A549 (cell line): ENCODE data around the gene GTF3C1. TPM values are rescaled to one million over a fixed set of nuclear protein-coding genes. Genes with fewer than 3 reads are reported as not detected.

Experiments
- ATAC-seq, 2 experiments: fragments of 200-7000 bp in 1 of 2; fragments of >200 bp in 1 of 2; cut with Nextera tagmentation in 1 of 2; cut with Tn5 transposase in 1 of 2; 3 replicates each; pipeline versions ENCODE4 v1.8.0 to v1.9.1; 2018 to 2020; ENCODE audit warnings: mild to moderate bottlenecking in 1 of 2, moderate library complexity in 1 of 2
- CTCF ChIA-PET: fragments of 300-600 bp; sonication (Branson Sonifier 250); formaldehyde crosslinking; extraction: SDS; loops from one replicate; lab custom pipeline; 2021; ENCODE audit warnings: antibody characterized with exemption, inconsistent platforms; lab: Yijun Ruan, JAX
- POLR2A ChIA-PET: fragments of 350-600 bp; formaldehyde crosslinking; extraction: SDS; loops from one replicate; lab custom pipeline; 2021; ENCODE audit warnings: antibody characterized with exemption, inconsistent platforms; lab: Yijun Ruan, JAX
- DNase-seq, 2 experiments: peaks; one replicate each; pipeline versions ENCODE4 v3.0.0 to v3.0.0-alpha.2; 2011 to 2016; ENCODE audit warnings: low read depth in 1 of 2, low spot score in 1 of 2
- FAIRE-seq: peaks from 2 replicates; lab custom pipeline; 2011; peaks lifted over from hg19 to GRCh38; lab: Jason Lieb, UNC
- H3K27ac ChIP-seq, 2 experiments: fragments of >200 bp; sonication (Bioruptor Twin); formaldehyde crosslinking; 3 replicates each; pipeline ENCODE4 v1.5.1; 2016 to 2017
- H3K4me1 ChIP-seq: fragments of >200 bp; sonication (Bioruptor Twin); formaldehyde crosslinking; 3 replicates; pipeline ENCODE4 v1.6.1; 2016
- H3K4me2 ChIP-seq: fragments of >200 bp; sonication (Bioruptor Twin); formaldehyde crosslinking; 3 replicates; pipeline ENCODE4 v1.6.1; 2016
- H3K4me3 ChIP-seq: fragments of >200 bp; sonication (Bioruptor Twin); formaldehyde crosslinking; 3 replicates; pipeline ENCODE4 v1.5.1; 2016
- H3K9me3 ChIP-seq: fragments of >200 bp; sonication (Bioruptor Twin); formaldehyde crosslinking; 3 replicates; pipeline ENCODE4 v1.6.1; 2016
- ATOH8 ChIP-seq: fragments of 250-450 bp; sonication (Bioruptor Pico); IDR thresholded peaks from 2 replicates; pipeline ENCODE4 v1.5.0; 2020; ENCODE audit warnings: low read depth, mild to moderate bottlenecking, moderate library complexity
- BCL3 ChIP-seq: fragments of >200 bp; sonication (Bioruptor Twin); formaldehyde crosslinking; IDR thresholded peaks from 3 replicates; pipeline ENCODE4 v1.6.1; 2016
- BHLHE40 ChIP-seq: IDR thresholded peaks from 2 replicates; pipeline ENCODE4 v1.6.1; 2012; ENCODE audit warnings: low read depth, low read length, inconsistent platforms
- CBX2 ChIP-seq: fragments of 200-600 bp; sonication (generic); IDR thresholded peaks from 2 replicates; pipeline ENCODE4 v1.6.1; 2016; ENCODE audit warnings: low read depth, mild to moderate bottlenecking, borderline replicate concordance
- CBX8 ChIP-seq: fragments of 200-600 bp; sonication (generic); IDR thresholded peaks from 2 replicates; pipeline ENCODE4 v1.6.1; 2016
- CEBPB ChIP-seq, 2 experiments: fragments of >200 bp in 1 of 2; sonication (Bioruptor Twin) in 1 of 2; formaldehyde crosslinking in 1 of 2; IDR thresholded peaks; 2 replicates each; pipeline ENCODE4 v1.6.1; 2012 to 2016
- EHF ChIP-seq: fragments of 250-450 bp; sonication (Bioruptor Pico); IDR thresholded peaks from 2 replicates; pipeline ENCODE4 v1.5.0; 2020; ENCODE audit warnings: mild to moderate bottlenecking
- EHMT2 ChIP-seq: fragments of 200-600 bp; sonication (generic); IDR thresholded peaks from 2 replicates; pipeline ENCODE4 v1.6.1; 2016; ENCODE audit warnings: antibody characterized with exemption, low read depth, mild to moderate bottlenecking, moderate library complexity
- EP300 ChIP-seq, 2 experiments: fragments of >200 bp; sonication (Bioruptor Twin); formaldehyde crosslinking; IDR thresholded peaks; 2 replicates in 1 of 2; 3 replicates in 1 of 2; pipeline ENCODE4 v1.6.1; 2016 to 2017
- FOSL2 ChIP-seq, 2 experiments: fragments of 450-650 bp in 1 of 2; fragments of >200 bp in 1 of 2; sonication (Bioruptor Twin) in 1 of 2; formaldehyde crosslinking; IDR thresholded peaks; 2 replicates each; pipeline versions ENCODE4 v1.5.0 to v1.6.1; 2016 to 2020; ENCODE audit warnings: mild to moderate bottlenecking in 1 of 2, moderate library complexity in 1 of 2
- FOXS1 ChIP-seq: fragments of 250-450 bp; sonication (Bioruptor Pico); IDR thresholded peaks from 2 replicates; pipeline ENCODE4 v1.5.0; 2020; ENCODE audit warnings: mild to moderate bottlenecking, moderate library complexity
- HDAC2 ChIP-seq: fragments of 200-600 bp; sonication (generic); IDR thresholded peaks from 2 replicates; pipeline ENCODE4 v1.6.1; 2016
- HOXB13 ChIP-seq: fragments of 250-450 bp; sonication (Bioruptor Pico); IDR thresholded peaks from 2 replicates; pipeline ENCODE4 v1.5.0; 2020; ENCODE audit warnings: low read depth, mild to moderate bottlenecking, moderate library complexity
- HOXB5 ChIP-seq: fragments of 250-450 bp; sonication (Bioruptor Pico); IDR thresholded peaks from 2 replicates; pipeline ENCODE4 v1.5.0; 2020; ENCODE audit warnings: mild to moderate bottlenecking, moderate library complexity
- JUNB ChIP-seq: fragments of >200 bp; sonication (Bioruptor Twin); formaldehyde crosslinking; IDR thresholded peaks from 2 replicates; pipeline ENCODE4 v1.6.1; 2016
- KDM5A ChIP-seq: fragments of 200-600 bp; sonication (generic); IDR thresholded peaks from 2 replicates; pipeline ENCODE4 v1.6.1; 2016; ENCODE audit warnings: antibody characterized with exemption, mild to moderate bottlenecking
- MAX ChIP-seq: IDR thresholded peaks from 2 replicates; pipeline ENCODE4 v1.6.1; 2012
- MAZ ChIP-seq: fragments of 150-350 bp; IDR thresholded peaks from 2 replicates; pipeline ENCODE4 v1.6.1; 2014; ENCODE audit warnings: antibody characterized with exemption, low read depth, low read length, borderline replicate concordance
- PHF8 ChIP-seq: fragments of 200-600 bp; sonication (generic); IDR thresholded peaks from 2 replicates; pipeline ENCODE4 v1.6.1; 2016; ENCODE audit warnings: low read depth, mild to moderate bottlenecking, antibody characterized with exemption, moderate library complexity, borderline replicate concordance
- POLR2A ChIP-seq: IDR thresholded peaks from 2 replicates; pipeline ENCODE4 v1.6.1; 2012; ENCODE audit warnings: mild to moderate bottlenecking, low read length
- POLR2AphosphoS2 ChIP-seq: conservative IDR thresholded peaks from 2 replicates; pipeline ENCODE4 v1.6.1; 2012; ENCODE audit warnings: low read length, improper control_type of control experiment, inconsistent platforms
- RARB ChIP-seq: fragments of 250-450 bp; sonication (Bioruptor Pico); IDR thresholded peaks from 2 replicates; pipeline ENCODE4 v1.8.0; 2021; ENCODE audit warnings: mild to moderate bottlenecking, moderate library complexity
- RCOR1 ChIP-seq: fragments of 150-350 bp; IDR thresholded peaks from 2 replicates; pipeline ENCODE4 v1.6.1; 2014; ENCODE audit warnings: antibody characterized with exemption, low read length, low read depth
- RNF2 ChIP-seq: fragments of 200-600 bp; sonication (generic); IDR thresholded peaks from 2 replicates; pipeline ENCODE4 v1.6.1; 2016; ENCODE audit warnings: low read depth, mild to moderate bottlenecking, antibody characterized with exemption, moderate library complexity, borderline replicate concordance
- TP53 ChIP-seq: fragments of 250-450 bp; sonication (Bioruptor Pico); IDR thresholded peaks from 2 replicates; pipeline ENCODE4 v1.5.0; 2021; ENCODE audit warnings: mild to moderate bottlenecking, moderate library complexity
- ZC3H11A ChIP-seq: fragments of 450-650 bp; IDR thresholded peaks from 2 replicates; pipeline ENCODE4 v1.6.1; 2014; ENCODE audit warnings: antibody characterized with exemption, mild to moderate bottlenecking
- WGBS: methylation state at CpG from one replicate; pipeline ENCODE4 v1.1.6; 2017; ENCODE audit errors: missing lambda C conversion rate; 5-methylcytosine and 5-hydroxymethylcytosine counted together
- polyA plus RNA-seq, 4 experiments: library from polyadenylated mRNA; depleted of rRNA in 3 of 4; stranded (reverse); fragments of >200 nt; fragmentation: RNase III in 1 of 4; extraction: RNeasy Plus Mini Kit Qiagen cat#74134 plus additional on column Dnase treatment in 1 of 4; gene quantifications; 2 replicates in 3 of 4; 3 replicates in 1 of 4; pipeline ENCODE4 v1.2.3, GENCODE V29; 2011 to 2017
- TF ChIP-seq, protein P1 (sequence below): IDR thresholded peaks from 2 replicates; pipeline ENCODE4 v1.6.1; 2012

Gene GTF3C1
- polyA plus RNA-seq, 2 of the 4 experiments (the other 2 are of a cell fraction), result 41.6 to 54.2 TPM

- ChIA-PET POLR2A (no interaction called here), CTCF (interaction anchor here (1.1 kb wide), 1 partner anchor 34 kb away, joined by 3 read pairs; no protein-coding TSS in a partner anchor)
- WGBS, result 90% methylated on average over 5 of the region's 5 CpGs
- Histone ChIP-seq H3K27ac (no peak overlapping the region), H3K4me1 (no peaks in the 10 kb centered on the region), H3K9me3 (peaks cover 4% of the 10 kb centered on the region; the same call in 1 of the 3 replicates), H3K4me2 (no peak overlapping the region), H3K4me3 (no peak overlapping the region)
- ATAC-seq (no peak), FAIRE-seq (no peak), DNase-seq (no peak)
- no peak for TF ChIP-seq EHF (CRISPR knock-in tag)
- no peak for TF ChIP-seq EP300 (IDR thresholded peaks at IDR 0.05)
- no peak for TF ChIP-seq BCL3
- TF ChIP-seq ATOH8, result no peak
- TF ChIP-seq HOXB13 (CRISPR knock-in tag), result no peak
- TF ChIP-seq POLR2AphosphoS2, result no peak
- no peak for TF ChIP-seq CBX2
- no peak for TF ChIP-seq CEBPB (IDR thresholded peaks at IDR 0.05)
- no peak for TF ChIP-seq FOXS1 (CRISPR knock-in tag)
- TF ChIP-seq RARB, result no peak
- TF ChIP-seq BHLHE40, result no peak
- TF ChIP-seq JUNB, result no peak
- TF ChIP-seq RNF2, result no peak
- no peak for TF ChIP-seq HDAC2
- TF ChIP-seq, all 56 proteins: peak for 0
Observed at GRCh38 chr16:27585200-27585599, 35.5 kb upstream of the GTF3C1 start.

GRCh38 chr16:27583634-27584033, 33.9 kb upstream of the GTF3C1 start:
- Histone ChIP-seq H3K27ac (no peak overlapping the region), H3K9me3 (no peaks in the 10 kb centered on the region), H3K4me2 (no peak overlapping the region), H3K4me3 (no peak overlapping the region), H3K4me1 (peaks cover 11% of the 10 kb centered on the region)
- CTCF ChIA-PET, result interaction anchor here (1.5 kb wide), 2 partner anchors 16 to 19 kb away, joined by 3 to 4 read pairs; no protein-coding TSS in a partner anchor
- POLR2A ChIA-PET, result interaction anchor here (1.0 kb wide), 1 partner anchor 34 kb away, joined by 4 read pairs; the partner anchor contains the start of genes GTF3C1 and KATNIP
- FAIRE-seq (no peak), ATAC-seq (no peak), DNase-seq (no peak)
- 88% methylated on average over 1 of the region's 1 CpG for WGBS
- TF ChIP-seq KDM5A (no peak), FOXS1 (CRISPR knock-in tag) (no peak), RARB (no peak), BCL3 (no peak), EHMT2 (no peak), RCOR1 (no peak), ATOH8 (no peak), FOSL2 (IDR thresholded peaks at IDR 0.05) (no peak), FOSL2 (CRISPR knock-in tag; IDR thresholded peaks at IDR 0.05) (no peak), MAZ (no peak), POLR2A (no peak), HDAC2 (no peak), CBX8 (no peak), HOXB5 (CRISPR knock-in tag) (no peak), MAX (no peak), PHF8 (no peak), HOXB13 (CRISPR knock-in tag) (no peak), ZC3H11A (no peak), TP53 (no peak)
- TF ChIP-seq, protein P1, sequence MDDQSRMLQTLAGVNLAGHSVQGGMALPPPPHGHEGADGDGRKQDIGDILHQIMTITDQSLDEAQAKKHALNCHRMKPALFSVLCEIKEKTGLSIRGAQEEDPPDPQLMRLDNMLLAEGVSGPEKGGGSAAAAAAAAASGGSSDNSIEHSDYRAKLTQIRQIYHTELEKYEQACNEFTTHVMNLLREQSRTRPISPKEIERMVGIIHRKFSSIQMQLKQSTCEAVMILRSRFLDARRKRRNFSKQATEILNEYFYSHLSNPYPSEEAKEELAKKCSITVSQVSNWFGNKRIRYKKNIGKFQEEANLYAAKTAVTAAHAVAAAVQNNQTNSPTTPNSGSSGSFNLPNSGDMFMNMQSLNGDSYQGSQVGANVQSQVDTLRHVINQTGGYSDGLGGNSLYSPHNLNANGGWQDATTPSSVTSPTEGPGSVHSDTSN, result no peak
